BLaER1 treated with 17β-estradiol and CSF1 and Interleukin-3, amounts not matched to agents 10 nM and 100 nM (cell line): ENCODE data around the gene PRKACB.

ENCODE experiments used
- H3K27ac ChIP-seq, 11 experiments: shearing (Covaris generic); formaldehyde crosslinking; 2 replicates each; pipeline ENCODE4 v1.8.1; 2022
- H3K27me3 ChIP-seq, 11 experiments: shearing (Covaris generic); formaldehyde crosslinking; 2 replicates each; pipeline ENCODE4 v1.8.1; 2022
- H3K36me3 ChIP-seq, 11 experiments: shearing (Covaris generic); formaldehyde crosslinking; 2 replicates each; pipeline ENCODE4 v1.8.1; 2022
- H3K4me1 ChIP-seq, 10 experiments: shearing (Covaris generic); formaldehyde crosslinking; 2 replicates each; pipeline ENCODE4 v1.8.1; 2022
- H3K4me2 ChIP-seq, 11 experiments: shearing (Covaris generic); formaldehyde crosslinking; 2 replicates each; pipeline ENCODE4 v1.8.1; 2022
- H3K4me3 ChIP-seq, 10 experiments: shearing (Covaris generic); formaldehyde crosslinking; 2 replicates each; pipeline ENCODE4 v1.8.1; 2022
- H3K9ac ChIP-seq, 11 experiments: shearing (Covaris generic); formaldehyde crosslinking; 2 replicates each; pipeline ENCODE4 v1.8.1; 2022
- H3K9me3 ChIP-seq, 11 experiments: shearing (Covaris generic); formaldehyde crosslinking; replicated peaks in 1 of 11; 2 replicates each; pipeline ENCODE4 v1.8.1; 2022
- H4K20me1 ChIP-seq, 11 experiments: shearing (Covaris generic); formaldehyde crosslinking; 2 replicates each; pipeline ENCODE4 v1.8.1; 2022
- Cebpa-rat ChIP-seq, 11 experiments: shearing (Covaris generic); IDR thresholded peaks; 2 replicates each; pipeline ENCODE4 v1.8.1; 2022

PRKACB gene

GRCh38 chr1:84116558-84116957 is 27.5 kb upstream of the PRKACB start:
- Histone ChIP-seq H3K9me3 (no peaks in the 10 kb centered on the region), H3K9ac (no peak overlapping the region), H3K4me2 (no peak overlapping the region), H4K20me1 (no peaks in the 10 kb centered on the region), H3K4me1 (0 out of 20 replicates have a peak, but pooled peaks cover 0 to 8% (median 0%) of the 10 kb centered on the region in 10 experiments), H3K36me3 (no peaks in the 10 kb centered on the region), H3K27ac (no peak overlapping the region), H3K4me3 (no peak overlapping the region), H3K27me3 (no peaks in the 10 kb centered on the region)
- TF ChIP-seq Cebpa-rat (IDR thresholded peaks at IDR 0.05): no peak

- H3K9me3 ChIP-seq: no peaks in the 10 kb centered on the region
- no peak overlapping the region for H3K4me3 ChIP-seq
- no peaks in the 10 kb centered on the region for H3K36me3 ChIP-seq
- no peak overlapping the region for H3K9ac ChIP-seq
- H3K27me3 ChIP-seq: no peaks in the 10 kb centered on the region
- 0 out of 20 replicates have a peak, but pooled peaks cover 0 to 8% (median 0%) of the 10 kb centered on the region in 10 experiments for H3K4me1 ChIP-seq
- H4K20me1 ChIP-seq: no peaks in the 10 kb centered on the region
- H3K4me2 ChIP-seq: no peak overlapping the region
- H3K27ac ChIP-seq: no peak overlapping the region
- no peak for TF ChIP-seq Cebpa-rat (IDR thresholded peaks at IDR 0.05)
Measured at GRCh38 chr1:84117868-84118267, 26.2 kb upstream of the PRKACB start.

DNA sequence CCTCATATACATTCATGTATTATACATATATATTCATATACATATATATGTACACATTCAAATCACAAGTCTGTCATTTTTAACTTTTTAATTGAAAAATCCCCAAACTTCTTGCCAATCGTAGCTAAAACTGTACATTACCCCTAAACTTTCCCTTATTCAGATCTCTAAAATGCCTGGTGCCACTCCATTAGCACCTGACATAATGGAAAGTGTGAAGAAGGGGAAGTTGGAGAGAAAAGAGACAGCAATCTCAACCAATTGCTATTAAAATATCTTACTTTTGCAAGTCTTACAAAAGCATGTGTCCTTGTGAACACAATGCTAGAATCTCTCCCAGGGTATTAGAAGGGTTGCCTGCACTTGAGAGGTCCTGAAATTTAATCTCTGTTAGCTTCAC is 22.7 kb upstream of the PRKACB start:
- H3K4me1 ChIP-seq: 0 out of 20 replicates have a peak, but pooled peaks cover 0 to 5% (median 0%) of the 10 kb centered on the region in 10 experiments
- H3K36me3 ChIP-seq: no peaks in the 10 kb centered on the region
- H3K4me3 ChIP-seq: no peak overlapping the region
- no peaks in the 10 kb centered on the region for H3K27me3 ChIP-seq
- no peak for TF ChIP-seq Cebpa-rat (IDR thresholded peaks at IDR 0.05)
- no peak overlapping the region for H3K9ac ChIP-seq
- no peak overlapping the region for H3K27ac ChIP-seq
- no peaks in the 10 kb centered on the region for H4K20me1 ChIP-seq
- H3K9me3 ChIP-seq: no peaks in the 10 kb centered on the region
- H3K4me2 ChIP-seq: no peak overlapping the region

GRCh38 chr1:84122780-84123382 is 21.2 kb upstream of the PRKACB start:
- H3K4me2 ChIP-seq: no peak overlapping the region
- H3K4me3 ChIP-seq: no peak overlapping the region
- no peak overlapping the region for H3K27ac ChIP-seq
- no peaks in the 10 kb centered on the region for H4K20me1 ChIP-seq
- H3K9me3 ChIP-seq: no peaks in the 10 kb centered on the region
- H3K9ac ChIP-seq: no peak overlapping the region
- H3K4me1 ChIP-seq: no peaks in the 10 kb centered on the region
- no peaks in the 10 kb centered on the region for H3K27me3 ChIP-seq
- H3K36me3 ChIP-seq: no peaks in the 10 kb centered on the region
- no peak for TF ChIP-seq Cebpa-rat (IDR thresholded peaks at IDR 0.05)

DNA sequence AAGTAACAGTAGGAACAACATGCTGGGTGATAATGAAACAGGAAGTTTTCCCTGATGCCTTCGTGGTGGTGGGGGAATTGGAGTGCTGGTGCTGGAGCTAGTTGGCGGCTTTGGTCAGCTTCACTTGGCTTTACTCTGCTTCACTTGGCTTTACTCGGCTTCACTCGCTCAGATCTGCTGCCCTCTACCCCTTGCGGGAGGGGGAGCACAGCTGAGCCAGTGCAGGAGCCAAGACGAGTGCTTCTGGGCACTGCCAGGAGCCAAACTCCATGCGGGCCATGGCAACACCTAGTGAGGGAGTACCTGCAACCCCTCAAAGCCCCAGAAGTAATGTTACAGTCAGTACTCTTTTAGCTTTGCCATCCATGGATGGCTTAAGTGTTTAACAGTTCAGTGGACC is 10.6 kb upstream of the PRKACB start:
- Histone ChIP-seq H3K4me2 (peak overlapping the region in 1 of 11 experiments; percentile 44; a peak in 2 of 22 replicates), H4K20me1 (no peaks in the 10 kb centered on the region), H3K27ac (no peak overlapping the region), H3K36me3 (no peaks in the 10 kb centered on the region), H3K4me1 (peaks cover 0 to 9% (median 0%) of the 10 kb centered on the region in 10 experiments; a peak in 1 of 20 replicates), H3K27me3 (no peaks in the 10 kb centered on the region), H3K9ac (no peak overlapping the region), H3K9me3 (peaks cover 0 to 4% (median 0%) of the 10 kb centered on the region in 11 experiments; a peak in 2 of 22 replicates), H3K4me3 (no peak overlapping the region)
- no peak for TF ChIP-seq Cebpa-rat (IDR thresholded peaks at IDR 0.05)

- no peaks in the 10 kb centered on the region for H3K36me3 ChIP-seq
- no peak for TF ChIP-seq Cebpa-rat (IDR thresholded peaks at IDR 0.05)
- no peaks in the 10 kb centered on the region for H4K20me1 ChIP-seq
- H3K9me3 ChIP-seq: peaks cover 0 to 10% (median 4%) of the 10 kb centered on the region in 11 experiments; a peak in 8 of 22 replicates
- H3K4me2 ChIP-seq: no peak overlapping the region
- peaks cover 0 to 9% (median 0%) of the 10 kb centered on the region in 10 experiments; a peak in 1 of 20 replicates for H3K4me1 ChIP-seq
- H3K9ac ChIP-seq: no peak overlapping the region
- H3K27me3 ChIP-seq: no peaks in the 10 kb centered on the region
- H3K4me3 ChIP-seq: no peak overlapping the region
- no peak overlapping the region for H3K27ac ChIP-seq
Measured at GRCh38 chr1:84135341-84135740, 8.7 kb upstream of the PRKACB start.

- H3K4me1 ChIP-seq: peaks cover 9 to 35% (median 19%) of the 10 kb centered on the region in 10 experiments; a peak in 17 of 20 replicates
- no peak overlapping the region for H3K9ac ChIP-seq
- H3K36me3 ChIP-seq: no peaks in the 10 kb centered on the region
- no peak for TF ChIP-seq Cebpa-rat (IDR thresholded peaks at IDR 0.05)
- no peak overlapping the region for H3K4me2 ChIP-seq
- peaks cover 0 to 9% (median 3%) of the 10 kb centered on the region in 11 experiments; a peak in 6 of 22 replicates for H3K9me3 ChIP-seq
- no peaks in the 10 kb centered on the region for H4K20me1 ChIP-seq
- no peak overlapping the region for H3K27ac ChIP-seq
- H3K27me3 ChIP-seq: no peaks in the 10 kb centered on the region
- H3K4me3 ChIP-seq: no peak overlapping the region
Measured at GRCh38 chr1:84141182-84142003, 2.7 kb upstream of the PRKACB start.

GRCh38 chr1:84145068-84145467 is 997 bp downstream of the PRKACB start:
- peak overlapping the region in 8 of 11 experiments; percentile 33 to 78 (median 60); a peak in 15 of 22 replicates for H3K27ac ChIP-seq
- H3K9me3 ChIP-seq: peaks cover 0 to 7% (median 0%) of the 10 kb centered on the region in 11 experiments; a peak in 2 of 22 replicates
- peak overlapping the region; percentile 36 to 80 (median 61) for H3K4me2 ChIP-seq
- no peaks in the 10 kb centered on the region for H3K36me3 ChIP-seq
- H3K9ac ChIP-seq: peak overlapping the region in 6 of 11 experiments; percentile 8 to 65 (median 38); a peak in 8 of 22 replicates
- peak overlapping the region in 7 of 10 experiments; percentile 11 to 56 (median 46); a peak in 12 of 20 replicates for H3K4me3 ChIP-seq
- no peaks in the 10 kb centered on the region for H4K20me1 ChIP-seq
- H3K27me3 ChIP-seq: no peaks in the 10 kb centered on the region
- H3K4me1 ChIP-seq: peaks cover 9 to 36% (median 21%) of the 10 kb centered on the region in 10 experiments; a peak in 17 of 20 replicates
- no peak for TF ChIP-seq Cebpa-rat (IDR thresholded peaks at IDR 0.05)

- Histone ChIP-seq H3K36me3 (no peaks in the 10 kb centered on the region), H3K9me3 (peaks cover 0 to 7% (median 0%) of the 10 kb centered on the region in 11 experiments; a peak in 2 of 22 replicates), H3K4me3 (peak overlapping the region in 2 of 10 experiments; percentile 21 to 50; a peak in 2 of 20 replicates), H4K20me1 (no peaks in the 10 kb centered on the region), H3K4me1 (peaks cover 12 to 41% (median 25%) of the 10 kb centered on the region in 10 experiments; a peak in 17 of 20 replicates), H3K4me2 (peak overlapping the region in 6 of 11 experiments; percentile 21 to 80 (median 65); a peak in 9 of 22 replicates), H3K27ac (no peak overlapping the region), H3K27me3 (no peaks in the 10 kb centered on the region), H3K9ac (peak overlapping the region in 1 of 11 experiments; percentile 36; a peak in 1 of 22 replicates)
- no peak for TF ChIP-seq Cebpa-rat (IDR thresholded peaks at IDR 0.05)
Measured at GRCh38 chr1:84146411-84147032, 2.5 kb downstream of the PRKACB start.
